Astrocyte (in vitro differentiated cells and primary cell): ENCODE data around the gene DIRAS3.

Experiments
- CTCF ChIP-seq: IDR thresholded peaks from 2 replicates; pipeline ENCODE4 v1.5.1; 2011; ENCODE audit warnings: low read depth, mild to moderate bottlenecking, inconsistent platforms, low read length, moderate library complexity; ENCODE audit not compliant: insufficient read depth
- EZH2 ChIP-seq: IDR thresholded peaks from 2 replicates; pipeline ENCODE4 v1.6.1; 2012; ENCODE audit warnings: mild to moderate bottlenecking, low read length, inconsistent platforms; ENCODE audit not compliant: insufficient read depth

- TF ChIP-seq CTCF (no peak), EZH2 (no peak)
Observed at GRCh38 chr1:68087184-68087583, 36.8 kb upstream of the DIRAS3 start.
